Head of caudate nucleus (tissue), 42 donors: ENCODE data around the gene GLTPD2.

Experiments used
- DNase-seq, 42 donors: peaks; one replicate each; pipeline versions ENCODE4 v3.0.0 to v3.0.0-alpha.2; 2020 to 2021; ENCODE audit warnings: mixed read lengths in 7 of 42
- intact Hi-C: fragments of 100-400 bp; cut with DNase I; formaldehyde crosslinking; loops from one replicate; pipeline ENCODE4 v1.15.0; 2022

The GLTPD2 gene

DNA sequence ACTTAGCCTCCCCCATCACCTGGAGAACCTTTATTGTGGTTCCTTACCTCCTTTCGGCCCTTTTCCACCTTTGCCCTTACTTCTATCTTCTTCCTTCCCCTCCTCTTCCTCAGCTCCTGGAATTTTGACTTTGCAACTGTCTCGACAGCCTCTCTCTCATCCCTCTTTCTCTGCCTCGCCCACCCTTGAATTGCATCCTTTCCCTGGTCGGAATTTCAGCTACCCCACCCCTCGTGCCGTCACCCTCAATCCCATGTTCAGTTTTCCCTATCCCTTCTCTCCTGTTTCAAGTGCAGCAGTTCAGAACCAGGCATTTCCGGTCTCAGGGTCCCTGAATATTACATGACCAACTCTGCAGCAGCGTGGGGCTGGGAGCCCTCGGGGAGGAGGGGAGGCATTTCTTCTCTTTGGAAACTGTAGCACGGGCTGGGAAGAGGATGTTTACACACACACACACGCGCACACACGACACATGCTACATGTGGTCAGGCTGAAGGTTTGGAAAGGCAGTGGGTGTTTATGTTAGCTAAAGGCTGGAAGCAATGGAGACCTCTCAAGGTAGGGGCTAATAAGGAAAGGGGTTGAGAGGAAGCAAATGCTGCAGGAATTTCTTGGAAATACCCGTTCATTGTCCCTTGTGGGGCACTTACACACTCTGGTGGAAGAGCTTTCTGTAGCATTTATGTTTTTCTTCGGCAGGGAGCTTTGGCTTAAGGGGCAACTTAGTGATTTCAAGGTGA lies 45.3 kb downstream of the GLTPD2 start:
- peak in 19 of 42 donors; percentile 18 to 64 (median 32) for DNase-seq
- intact Hi-C loops: loop anchor here (2.0 to 10.0 kb wide), 2 partner anchors 43 to 51 kb away; no protein-coding TSS in a partner anchor

GRCh38 chr17:4834681-4835020 lies 45.9 kb downstream of the GLTPD2 start:
- peak in 2 of 42 donors; percentile 9 to 42 for DNase-seq
- intact Hi-C loops: loop anchor here (10.0 kb wide), 1 partner anchor 50 kb away; no protein-coding TSS in a partner anchor

DNA sequence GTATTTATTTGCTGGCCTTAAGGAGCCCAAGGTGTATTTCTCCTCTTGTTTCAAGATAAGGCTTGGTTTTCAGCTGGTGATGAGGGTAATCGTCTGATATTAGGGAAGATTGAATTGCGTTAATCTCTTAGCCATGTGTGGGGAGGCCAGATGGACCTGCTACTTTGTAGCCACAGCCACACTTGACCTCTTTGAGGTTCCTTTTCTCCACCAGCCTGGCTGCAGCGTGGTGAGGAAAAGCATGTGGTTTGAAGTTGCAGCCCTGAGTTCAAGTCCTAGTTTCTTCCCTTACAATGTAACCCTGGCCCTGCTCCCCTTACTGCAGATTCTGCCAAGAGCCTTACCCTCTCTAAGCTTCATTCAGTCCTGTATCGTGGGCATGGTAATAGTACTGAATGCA lies 47.5 kb downstream of the GLTPD2 start:
- intact Hi-C loops: loop anchor here (10.0 kb wide), 1 partner anchor 49 kb away; no protein-coding TSS in a partner anchor

DNA sequence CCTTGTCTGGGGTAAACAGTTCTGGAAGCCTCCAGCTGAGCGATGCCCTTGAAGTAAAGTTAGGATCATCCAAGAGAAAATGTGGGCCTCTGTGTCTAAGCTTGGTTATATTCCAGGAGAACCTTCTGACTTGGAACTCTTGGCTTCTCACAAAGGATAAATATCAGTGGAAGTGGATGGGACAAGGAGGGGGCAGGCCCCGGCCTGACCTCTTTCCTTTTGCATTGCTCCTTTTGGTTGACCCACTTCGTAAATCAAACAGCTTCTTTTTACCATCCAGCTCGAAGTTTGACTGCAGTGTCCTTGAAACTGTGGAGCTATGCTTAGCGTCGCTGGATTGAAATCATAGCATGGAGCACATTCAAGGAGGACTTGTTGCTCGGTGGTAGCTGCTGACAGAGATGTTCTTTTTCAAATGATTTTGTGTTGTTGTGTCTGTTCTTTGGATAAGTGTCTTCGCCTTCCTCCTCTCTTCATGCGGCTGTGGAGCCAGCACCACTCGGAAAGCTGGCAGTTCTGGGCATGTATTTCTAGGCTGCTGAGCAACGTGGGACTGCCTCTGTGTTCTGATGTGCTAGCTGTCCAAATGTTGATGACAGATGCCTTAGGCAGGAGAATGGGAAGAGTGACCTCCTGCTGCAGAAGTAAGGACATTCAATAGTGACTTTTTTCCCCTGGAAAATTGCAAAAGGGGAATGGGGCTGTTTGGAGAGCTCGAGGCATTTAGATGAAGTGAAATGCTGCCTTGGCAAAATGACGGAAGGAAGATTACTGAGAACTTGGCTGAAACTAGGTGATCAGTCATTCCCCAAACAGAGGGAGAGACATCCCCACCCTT lies 48.9 kb downstream of the GLTPD2 start:
- peak in 19 of 42 donors; percentile 21 to 68 (median 36) for DNase-seq
- intact Hi-C loops: loop anchor here (10.0 kb wide), 1 partner anchor 47 kb away; no protein-coding TSS in a partner anchor

More for the DNA sequence above, 47.5 kb downstream of the GLTPD2 start:
- no peak for DNase-seq

DNA sequence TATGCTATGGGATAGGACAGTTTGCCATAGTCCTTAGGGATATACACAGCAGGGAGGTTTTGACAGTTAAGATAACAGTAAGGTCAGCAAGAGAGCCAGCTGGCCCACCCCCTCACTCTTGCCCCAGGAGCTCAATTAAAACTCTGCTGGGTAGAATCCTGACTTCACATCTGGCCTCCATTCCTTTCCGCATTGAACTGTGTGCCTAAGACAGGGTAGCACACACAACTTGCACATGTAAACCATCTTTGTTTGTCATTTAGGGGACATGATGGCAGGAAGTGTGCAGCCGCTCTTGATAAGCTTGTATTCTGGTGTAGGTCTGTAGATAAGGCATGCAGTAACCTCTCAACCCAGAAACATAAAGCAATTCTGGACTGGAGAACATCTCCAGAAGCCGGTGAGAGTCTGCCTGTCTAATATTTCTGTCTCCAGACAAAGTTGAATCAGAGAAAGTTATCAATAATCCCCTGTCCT lies 49.6 kb downstream of the GLTPD2 start:
- no peak for DNase-seq

GRCh38 chr17:4839221-4839620 lies 50.5 kb downstream of the GLTPD2 start:
- DNase-seq: no peak
- intact Hi-C loops: loop anchor here (10.0 kb wide), 1 partner anchor 46 kb away; no protein-coding TSS in a partner anchor

More for the DNA sequence above, 49.6 kb downstream of the GLTPD2 start:
- intact Hi-C loops: loop anchor here (10.0 kb wide), 1 partner anchor 46 kb away; no protein-coding TSS in a partner anchor
